Endodermal cell (in vitro differentiated cells): ENCODE measurements around the gene MRPS35. TPM values are rescaled to one million over a fixed set of nuclear protein-coding genes. Genes with fewer than 3 reads are reported as not detected.
A peak's percentile ranks its signal among the peaks of the same experiment; 100 is the strongest.

ENCODE experiments used
- DNase-seq: peaks from one replicate; pipeline ENCODE4 v3.0.0-alpha.2; 2017
- H3K27ac ChIP-seq: 2 replicates; pipeline ENCODE4 v1.5.1; 2013; ENCODE audit warnings: mild to moderate bottlenecking, low read depth, low read length, moderate library complexity
- H3K27me3 ChIP-seq: 2 replicates; pipeline ENCODE4 v1.6.1; 2013; ENCODE audit warnings: mild to moderate bottlenecking, low read length, moderate library complexity; ENCODE audit not compliant: insufficient read depth, control insufficient read depth, poor library complexity, severe bottlenecking
- H3K36me3 ChIP-seq: 2 replicates; pipeline ENCODE4 v1.7.0; 2013; ENCODE audit warnings: mild to moderate bottlenecking, low read length, moderate library complexity; ENCODE audit not compliant: control insufficient read depth, insufficient read depth
- H3K4me1 ChIP-seq: one replicate; pipeline ENCODE4 v1.7.0; 2013; ENCODE audit warnings: low read length; ENCODE audit not compliant: control insufficient read depth, insufficient read depth
- H3K4me3 ChIP-seq: 2 replicates; pipeline ENCODE4 v1.5.1; 2013; ENCODE audit warnings: mild to moderate bottlenecking, low read length, moderate library complexity
- H3K9ac ChIP-seq: 2 replicates; pipeline ENCODE4 v1.6.1; 2013; ENCODE audit warnings: mild to moderate bottlenecking, low read length, moderate library complexity; ENCODE audit not compliant: poor library complexity, severe bottlenecking; ENCODE audit errors: extremely low read depth
- H3K9me3 ChIP-seq: 2 replicates; pipeline ENCODE4 v1.6.1; 2013; ENCODE audit warnings: mild to moderate bottlenecking, low read length, moderate library complexity; ENCODE audit not compliant: control insufficient read depth
- H3K27ac Mint-ChIP-seq: 2 replicates; pipeline ENCODE4 v1.8.0; 2020; ENCODE audit warnings: mixed read lengths
- H3K27me3 Mint-ChIP-seq: 2 replicates; pipeline ENCODE4 v1.8.0; 2021; ENCODE audit warnings: mild to moderate bottlenecking, mixed read lengths; ENCODE audit not compliant: insufficient read depth
- H3K36me3 Mint-ChIP-seq: 2 replicates; pipeline ENCODE4 v1.8.0; 2020; ENCODE audit warnings: low read depth, mixed read lengths
- H3K4me1 Mint-ChIP-seq: 2 replicates; pipeline ENCODE4 v1.8.0; 2020; ENCODE audit warnings: mixed read lengths
- H3K4me3 Mint-ChIP-seq: 2 replicates; pipeline ENCODE4 v1.8.0; 2020; ENCODE audit warnings: mild to moderate bottlenecking, moderate library complexity, mixed read lengths
- H3K9me3 Mint-ChIP-seq: 2 replicates; pipeline ENCODE4 v1.8.0; 2020; ENCODE audit warnings: mild to moderate bottlenecking, mixed read lengths
- CTCF ChIP-seq: fragments of 200-600 bp; sonication (generic); conservative IDR thresholded peaks from 2 replicates; pipeline ENCODE4 v1.5.0; 2021; ENCODE audit warnings: antibody characterized with exemption, mild to moderate bottlenecking
- WGBS, 2 experiments: methylation state at CpG; one replicate each; pipeline versions ENCODE4 v1.1.5 to v1.1.7; 2013; ENCODE audit warnings: missing lambda C conversion rate in 2 of 2, mixed read lengths in 1 of 2; ENCODE audit not compliant: insufficient coverage in 1 of 2, insufficient read length in 1 of 2; 5-methylcytosine and 5-hydroxymethylcytosine counted together
- total RNA-seq, 2 donors: library from RNA; stranded (reverse); fragmentation: NEBNext Ultra II Directional in 1 of 2; extraction: Animal tissue kit (Norgen Biotek cat#: 25700) in 1 of 2; gene quantifications; 2 replicates in 1 of 2; 3 replicates in 1 of 2; pipeline ENCODE4 v1.2.1, GENCODE V29; 2021

MRPS35 gene
- total RNA-seq, 2 donors from 2014 or later, result 33.7 to 62.6 TPM

GRCh38 chr12:27709212-27709931, 1.3 kb upstream of the MRPS35 start:
- Histone ChIP-seq H3K9me3 (no peaks in the 10 kb centered on the region), H3K9ac (no peak overlapping the region), H3K27ac (no peak overlapping the region), H3K27me3 (no peaks in the 10 kb centered on the region), H3K4me1 (no peaks in the 10 kb centered on the region), H3K4me3 (no peak overlapping the region), H3K36me3 (no peaks in the 10 kb centered on the region)
- H3K4me3 Mint-ChIP-seq, result peak overlapping the region; percentile 85
- H3K9me3 Mint-ChIP-seq, result peaks cover 6% of the 10 kb centered on the region
- 91 to 95% methylated on average over 9 to 12 of the region's 12 CpGs for WGBS, 2 experiments
- H3K27me3 Mint-ChIP-seq, result peaks cover 17% of the 10 kb centered on the region
- H3K36me3 Mint-ChIP-seq, result peaks cover 21% of the 10 kb centered on the region
- no peak for DNase-seq
- peaks cover 13% of the 10 kb centered on the region for H3K4me1 Mint-ChIP-seq
- no peak overlapping the region for H3K27ac Mint-ChIP-seq
- no peak for TF ChIP-seq CTCF

- Mint-ChIP-seq H3K9me3 (peaks cover 6% of the 10 kb centered on the region), H3K27ac (peak overlapping the region; percentile 90), H3K27me3 (peaks cover 17% of the 10 kb centered on the region), H3K36me3 (peaks cover 26% of the 10 kb centered on the region), H3K4me1 (peaks cover 13% of the 10 kb centered on the region), H3K4me3 (peak overlapping the region; percentile 85)
- Histone ChIP-seq H3K27me3 (no peaks in the 10 kb centered on the region), H3K4me3 (peak overlapping the region; percentile 95), H3K9ac (peak overlapping the region; percentile 89), H3K9me3 (no peaks in the 10 kb centered on the region), H3K36me3 (no peaks in the 10 kb centered on the region), H3K27ac (no peak overlapping the region), H3K4me1 (no peaks in the 10 kb centered on the region)
- no peak for TF ChIP-seq CTCF
- WGBS, 2 experiments, result 70 to 86% methylated on average over 14 to 24 of the region's 24 CpGs
- no peak for DNase-seq
These were observed 570 bp upstream of the MRPS35 start for GRCh38 chr12:27709932-27710591.

- 0 to 3% methylated on average over 7 to 11 of the region's 11 CpGs for WGBS, 2 experiments
- peaks cover 1% of the 10 kb centered on the region for H3K36me3 ChIP-seq
- no peaks in the 10 kb centered on the region for H3K4me1 ChIP-seq
- H3K4me3 ChIP-seq, result peak overlapping the region; percentile 95
- H3K27ac ChIP-seq, result peak overlapping the region; percentile 54
- peaks cover 32% of the 10 kb centered on the region for H3K36me3 Mint-ChIP-seq
- H3K4me1 Mint-ChIP-seq, result peaks cover 13% of the 10 kb centered on the region
- H3K4me3 Mint-ChIP-seq, result peak overlapping the region; percentile 85
- H3K9me3 ChIP-seq, result no peaks in the 10 kb centered on the region
- no peak for DNase-seq
- TF ChIP-seq CTCF, result no peak
- peak overlapping the region; percentile 89 for H3K9ac ChIP-seq
- H3K27me3 Mint-ChIP-seq, result peaks cover 17% of the 10 kb centered on the region
- H3K27me3 ChIP-seq, result no peaks in the 10 kb centered on the region
- peak overlapping the region; percentile 90 for H3K27ac Mint-ChIP-seq
- H3K9me3 Mint-ChIP-seq, result peaks cover 6% of the 10 kb centered on the region
These were observed 668 bp downstream of the MRPS35 start for GRCh38 chr12:27711317-27711682.
